CD4-positive, alpha-beta T cell (primary cell): ENCODE results near the gene DNAH11. TPM values are rescaled to one million over a fixed set of nuclear protein-coding genes. Genes with fewer than 3 reads are reported as not detected.

Experiments used
- ATAC-seq: fragments of 200-7000 bp; cut with Tn5 transposase; one replicate; pipeline ENCODE4 v1.10.0; 2022; ENCODE audit warnings: mild to moderate bottlenecking; ENCODE audit not compliant: poor library complexity
- CTCF ChIA-PET: fragments of 350-600 bp; sonication (Branson Sonifier 250); formaldehyde crosslinking; loops from one replicate; lab custom pipeline; 2021; ENCODE audit warnings: antibody characterized with exemption, inconsistent platforms; lab: Charles Lee
- POLR2A ChIA-PET: fragments of 350-600 bp; sonication (Branson Sonifier 250); formaldehyde crosslinking; loops from one replicate; lab custom pipeline; 2021; ENCODE audit warnings: antibody characterized with exemption, inconsistent platforms; lab: Charles Lee
- DNase-seq, 14 experiments: peaks; one replicate each; pipeline ENCODE4 v3.0.0-alpha.2; 2013 to 2020; ENCODE audit warnings: mixed read lengths in 2 of 14
- H3K27ac ChIP-seq, 2 donors: one replicate each; pipeline versions ENCODE4 v1.5.1 to v1.7.0; 2013; ENCODE audit warnings: low read length in 2 of 2, low read depth in 1 of 2, mild to moderate bottlenecking in 1 of 2
- H3K27me3 ChIP-seq, 2 experiments: 1 replicate in 1 of 2; 2 replicates in 1 of 2; pipeline versions ENCODE4 v1.6.1 to v1.7.0; 2013; ENCODE audit warnings: low read length in 2 of 2, control low read depth in 1 of 2, mild to moderate bottlenecking in 1 of 2, moderate library complexity in 1 of 2; ENCODE audit not compliant: insufficient read depth in 2 of 2, control insufficient read depth in 1 of 2
- H3K36me3 ChIP-seq: one replicate; pipeline ENCODE4 v1.6.1; 2013; ENCODE audit warnings: low read length, control low read depth; ENCODE audit not compliant: insufficient read depth
- H3K4me1 ChIP-seq: one replicate; pipeline ENCODE4 v1.6.1; 2013; ENCODE audit warnings: low read length, control low read depth; ENCODE audit not compliant: insufficient read depth
- H3K4me3 ChIP-seq: one replicate; pipeline ENCODE4 v1.5.1; 2013; ENCODE audit warnings: mild to moderate bottlenecking, low read length, moderate library complexity
- H3K9me3 ChIP-seq, 2 experiments: 1 replicate in 1 of 2; 2 replicates in 1 of 2; pipeline versions ENCODE4 v1.6.1 to v1.7.0; 2013; ENCODE audit warnings: low read length in 2 of 2, mild to moderate bottlenecking in 2 of 2, control low read depth in 1 of 2, moderate library complexity in 1 of 2; ENCODE audit not compliant: control insufficient read depth in 1 of 2, insufficient read depth in 1 of 2
- H3K27ac Mint-ChIP-seq: one replicate; pipeline ENCODE4 v1.8.0; 2020; ENCODE audit warnings: mixed read lengths
- H3K27me3 Mint-ChIP-seq: one replicate; pipeline ENCODE4 v1.8.0; 2021; ENCODE audit warnings: mixed read lengths
- H3K36me3 Mint-ChIP-seq: one replicate; pipeline ENCODE4 v1.8.0; 2021; ENCODE audit warnings: low read depth, mixed read lengths
- H3K4me1 Mint-ChIP-seq: one replicate; pipeline ENCODE4 v1.8.0; 2021; ENCODE audit warnings: low read depth, mixed read lengths
- H3K4me3 Mint-ChIP-seq: one replicate; pipeline ENCODE4 v1.8.0; 2020; ENCODE audit warnings: mild to moderate bottlenecking, mixed read lengths
- H3K9me3 Mint-ChIP-seq: one replicate; pipeline ENCODE4 v1.8.0; 2020; ENCODE audit warnings: mixed read lengths
- CTCF ChIP-seq: fragments of 200-600 bp; IDR thresholded peaks from one replicate; pipeline ENCODE4 v1.8.0; 2022; ENCODE audit warnings: antibody characterized with exemption, mild to moderate bottlenecking
- intact Hi-C, 2 experiments: fragments of 100-400 bp; cut with DNase I in 1 of 2; cut with micrococcal nuclease in 1 of 2; formaldehyde crosslinking; loops; one replicate each; pipeline versions ENCODE4 v1.15.1 to v1.9.0; 2023 to 2025; cut with DNase I, micrococcal nuclease
- total RNA-seq, 174 experiments: library from RNA in 2 of 174; stranded (reverse) in 2 of 174; gene quantifications; one replicate each; pipeline ENCODE4 v1.2.3 and lab custom pipeline; 2021 to 2026

Gene DNAH11
- total RNA-seq, 2 experiments from 2014 or later = 0.11 TPM; not detected in 1

- ATAC-seq = no peak
- Histone ChIP-seq H3K4me1 (no peaks in the 10 kb centered on the region), H3K4me3 (no peak overlapping the region), H3K27me3 (no peaks in the 10 kb centered on the region), H3K9me3 (no peaks in the 10 kb centered on the region), H3K36me3 (no peaks in the 10 kb centered on the region), H3K27ac (no peak overlapping the region)
- intact Hi-C loops = no loop called here
- POLR2A ChIA-PET = no interaction called here
- TF ChIP-seq CTCF = no peak
- CTCF ChIA-PET = no interaction called here
- no peak for DNase-seq
- no peaks in the 10 kb centered on the region for H3K4me1 Mint-ChIP-seq
- no peaks in the 10 kb centered on the region for H3K9me3 Mint-ChIP-seq
- H3K4me3 Mint-ChIP-seq = no peak overlapping the region
- H3K27me3 Mint-ChIP-seq = no peaks in the 10 kb centered on the region
- no peak overlapping the region for H3K27ac Mint-ChIP-seq
- no peaks in the 10 kb centered on the region for H3K36me3 Mint-ChIP-seq
Measured at GRCh38 chr7:21565614-21566013, 22.8 kb downstream of the DNAH11 start.

GRCh38 chr7:21566094-21566493 is 23.3 kb downstream of the DNAH11 start:
- Mint-ChIP-seq H3K27me3 (no peaks in the 10 kb centered on the region), H3K9me3 (no peaks in the 10 kb centered on the region), H3K27ac (no peak overlapping the region), H3K36me3 (no peaks in the 10 kb centered on the region), H3K4me3 (no peak overlapping the region), H3K4me1 (no peaks in the 10 kb centered on the region)
- no peaks in the 10 kb centered on the region for H3K27me3 ChIP-seq
- ChIA-PET CTCF (no interaction called here), POLR2A (no interaction called here)
- DNase-seq (no peak), ATAC-seq (no peak)
- H3K9me3 ChIP-seq = no peaks in the 10 kb centered on the region
- H3K4me1 ChIP-seq = no peaks in the 10 kb centered on the region
- H3K4me3 ChIP-seq = no peak overlapping the region
- TF ChIP-seq CTCF = no peak
- no peaks in the 10 kb centered on the region for H3K36me3 ChIP-seq
- intact Hi-C loops = no loop called here
- H3K27ac ChIP-seq = no peak overlapping the region

- no peaks in the 10 kb centered on the region for H3K27me3 ChIP-seq
- H3K9me3 Mint-ChIP-seq = no peaks in the 10 kb centered on the region
- ATAC-seq (no peak), DNase-seq (peak in 3 of 14 experiments; percentile 11 to 23 (median 17))
- no peaks in the 10 kb centered on the region for H3K36me3 ChIP-seq
- H3K4me3 ChIP-seq = no peak overlapping the region
- POLR2A ChIA-PET = interaction anchor here (0.6 kb wide), 1 partner anchor 312 kb away, joined by 3 read pairs; no protein-coding TSS in a partner anchor
- no peaks in the 10 kb centered on the region for H3K36me3 Mint-ChIP-seq
- H3K4me1 ChIP-seq = no peaks in the 10 kb centered on the region
- no peak overlapping the region for H3K27ac Mint-ChIP-seq
- no peaks in the 10 kb centered on the region for H3K9me3 ChIP-seq
- H3K27me3 Mint-ChIP-seq = peaks cover 2% of the 10 kb centered on the region
- TF ChIP-seq CTCF = no peak
- H3K4me1 Mint-ChIP-seq = no peaks in the 10 kb centered on the region
- CTCF ChIA-PET = no interaction called here
- no peak overlapping the region for H3K27ac ChIP-seq
- H3K4me3 Mint-ChIP-seq = no peak overlapping the region
- intact Hi-C loops = no loop called here
Measured at GRCh38 chr7:21568762-21569161, 25.9 kb downstream of the DNAH11 start.
